ENCODE measurements around the gene PLIN1.

The PLIN1 gene

DNA sequence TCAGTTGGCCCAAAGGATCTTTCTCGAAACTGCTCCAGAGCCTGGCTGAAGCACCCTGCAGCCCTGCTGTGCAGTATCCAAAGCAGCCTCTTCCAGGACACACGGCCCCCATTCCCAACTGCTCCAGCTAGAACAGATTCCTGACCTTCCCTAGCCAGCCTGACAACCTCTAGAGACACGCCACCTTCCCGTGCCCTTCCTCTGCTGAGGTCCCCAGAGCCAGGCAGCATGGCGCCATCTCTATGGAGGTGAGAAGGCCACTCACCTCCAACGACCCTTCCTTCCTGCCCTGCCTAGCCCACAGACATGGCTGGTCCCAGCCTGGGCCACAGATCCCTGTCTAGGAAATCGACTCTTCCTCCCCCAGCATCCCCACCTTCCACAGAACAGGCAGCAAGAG lies 27.0 kb downstream of the PLIN1 start:
- no peak for DNase-seq

DNA sequence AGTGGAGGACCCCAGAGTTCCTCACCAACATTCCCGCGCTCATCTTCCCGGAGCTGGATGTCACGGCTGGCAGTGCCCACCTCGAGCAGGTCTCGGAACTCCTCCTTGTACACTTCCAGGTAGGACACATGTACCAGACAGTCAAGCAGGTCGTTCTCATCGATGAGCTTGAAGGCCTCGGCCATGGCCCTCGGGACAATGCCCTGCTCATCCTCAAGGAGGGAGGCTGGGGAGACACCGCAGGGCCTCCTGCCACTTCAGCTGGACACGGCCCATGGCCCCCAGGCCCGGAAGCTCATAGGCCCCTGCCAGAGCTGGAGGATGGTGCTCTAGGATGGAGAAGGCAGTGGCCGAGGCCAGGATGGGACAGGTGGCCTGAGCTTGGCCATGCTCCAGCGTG lies 29.5 kb downstream of the PLIN1 start:
- no peak for DNase-seq

DNA sequence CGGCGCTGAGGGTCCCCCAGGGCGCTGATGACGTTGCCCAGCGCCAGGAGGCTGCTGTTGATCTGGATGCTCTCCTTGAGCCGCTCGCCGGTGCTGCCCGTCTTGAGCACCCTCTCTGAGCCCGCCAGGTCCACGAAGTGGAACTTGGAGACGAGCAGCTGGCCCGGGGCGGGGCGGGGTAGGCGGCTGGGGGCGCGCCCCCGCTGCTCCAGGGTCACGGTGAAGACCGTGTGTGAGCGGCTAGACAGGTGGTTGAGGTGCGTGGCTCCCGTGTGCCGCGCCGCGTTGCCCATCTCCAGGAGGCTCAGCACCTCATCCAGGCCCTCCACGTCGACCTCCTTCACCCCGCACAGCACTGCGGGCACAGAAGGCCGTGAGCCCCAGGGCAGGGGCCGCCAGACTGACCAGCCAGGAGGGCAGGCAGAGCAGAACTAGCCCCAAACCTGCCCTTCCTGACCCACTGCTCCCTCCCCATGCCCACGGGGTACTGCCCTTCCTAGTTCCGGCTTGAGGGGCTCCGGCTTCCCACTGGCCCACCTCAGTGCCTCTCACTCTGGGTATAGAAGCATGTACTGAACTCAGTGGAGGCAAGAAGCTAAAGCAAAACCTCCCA lies 30.0 kb downstream of the PLIN1 start:
- no peak for DNase-seq

DNA sequence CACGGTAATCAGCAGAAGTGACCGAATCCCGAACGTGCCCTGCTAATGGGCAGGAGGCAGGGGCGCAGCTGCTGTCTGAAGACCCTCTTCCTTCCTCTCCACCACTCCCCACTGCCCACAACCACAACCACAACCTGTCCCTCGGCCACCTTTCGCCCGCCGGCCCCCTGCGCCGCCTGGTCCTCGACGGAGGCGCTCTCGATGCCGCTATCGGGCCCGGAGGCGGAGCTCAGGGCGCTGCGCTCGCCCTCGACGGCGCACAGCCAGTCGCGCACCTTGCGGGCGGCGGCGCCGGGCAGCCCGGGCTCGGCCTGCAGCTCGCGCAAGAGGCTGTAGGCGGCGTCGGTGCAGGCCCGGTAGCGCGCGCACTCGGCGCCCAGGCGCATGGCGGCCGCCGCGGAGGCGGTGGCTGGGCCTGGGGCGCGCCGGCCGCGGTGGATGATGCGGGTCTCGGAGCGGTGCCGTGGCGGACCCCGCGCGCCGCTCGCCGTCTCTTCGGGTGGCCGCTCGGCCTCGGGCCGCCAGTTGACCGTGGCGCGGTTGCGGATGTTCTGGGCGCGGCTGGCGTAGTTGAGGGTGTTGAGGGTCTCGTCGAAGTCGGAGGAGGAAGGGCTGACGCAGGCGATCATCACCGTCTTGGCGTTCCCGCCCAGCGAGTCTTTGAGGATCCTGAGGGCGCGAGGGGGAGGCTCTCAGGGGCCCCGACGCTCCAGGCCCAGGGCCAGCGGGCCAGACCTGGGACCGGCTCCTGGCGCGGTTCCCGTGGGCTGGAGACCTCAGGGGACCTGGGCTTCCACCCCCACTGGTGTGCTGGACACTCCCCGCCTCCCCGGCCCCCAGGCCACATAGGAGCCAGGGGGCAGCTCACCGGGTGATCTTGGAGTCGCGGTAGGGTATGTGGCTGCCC lies 30.8 kb downstream of the PLIN1 start:
- DNase-seq = no peak

DNA sequence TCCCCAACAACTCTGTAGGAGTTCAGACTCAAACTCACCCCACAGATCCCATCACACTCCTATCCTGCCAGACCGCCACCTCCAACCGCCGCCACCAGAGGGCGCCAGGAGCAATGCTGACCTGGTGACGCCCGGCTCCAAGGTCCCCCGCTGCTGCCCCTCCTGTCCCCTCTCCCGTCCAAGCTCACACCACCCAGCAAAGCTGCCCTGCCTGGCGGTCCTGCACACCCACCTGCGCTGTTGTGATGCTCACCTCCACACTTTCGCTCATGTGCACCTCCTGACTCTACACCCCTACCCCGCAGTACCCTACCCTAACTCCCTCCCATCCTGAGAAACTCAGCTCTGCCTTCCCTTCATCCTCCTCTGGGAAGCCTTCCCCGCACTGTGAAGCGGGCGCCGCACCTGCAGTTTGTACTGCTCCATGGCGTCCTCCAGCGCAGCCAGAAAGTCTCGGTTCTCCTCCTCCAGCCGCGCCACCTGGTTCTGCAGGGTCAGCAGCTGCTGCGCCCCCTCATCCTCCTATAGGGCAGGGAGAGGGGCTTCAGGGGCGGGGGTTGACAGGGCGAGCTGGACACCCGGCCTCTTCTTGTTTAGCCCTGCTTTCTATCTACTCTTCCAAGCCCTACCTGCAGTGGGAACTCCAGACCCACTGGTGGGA lies 31.8 kb downstream of the PLIN1 start:
- DNase-seq = peak; percentile 41

DNA sequence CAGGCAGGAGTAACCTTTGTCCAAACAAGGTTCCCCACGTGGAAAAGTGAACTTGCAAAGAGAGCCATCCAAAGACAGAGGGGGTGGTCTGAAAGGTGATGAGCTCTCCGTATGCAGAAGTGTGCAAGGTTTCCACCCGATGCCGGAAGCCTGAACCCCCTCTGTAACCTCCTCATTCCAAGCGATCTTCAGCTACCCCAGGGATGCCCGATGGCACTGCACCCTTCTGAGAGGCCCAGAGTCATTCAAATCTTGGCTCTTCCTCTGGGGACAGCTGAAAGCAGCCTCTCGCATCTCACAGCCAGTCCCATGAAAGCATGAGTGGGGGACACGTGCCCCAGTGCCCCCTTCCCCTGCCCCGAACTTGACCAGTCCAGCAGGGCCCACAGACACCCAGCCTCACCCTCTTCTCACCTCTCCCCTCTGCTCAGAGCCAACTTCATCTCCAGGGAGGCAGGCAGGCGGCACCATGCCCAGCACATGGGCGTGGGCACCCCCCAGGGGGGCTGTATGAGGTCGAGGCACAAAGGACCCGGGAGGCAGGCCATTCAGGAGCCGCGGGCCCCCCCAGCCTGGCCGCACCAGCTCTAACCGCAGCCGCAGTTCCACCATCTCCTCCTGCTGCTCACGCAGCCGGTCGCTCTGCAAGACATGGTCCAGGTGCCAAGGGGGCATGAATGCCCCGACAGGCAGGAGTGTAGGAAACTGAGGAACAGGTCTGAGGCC lies 32.6 kb downstream of the PLIN1 start:
- no peak for DNase-seq

DNA sequence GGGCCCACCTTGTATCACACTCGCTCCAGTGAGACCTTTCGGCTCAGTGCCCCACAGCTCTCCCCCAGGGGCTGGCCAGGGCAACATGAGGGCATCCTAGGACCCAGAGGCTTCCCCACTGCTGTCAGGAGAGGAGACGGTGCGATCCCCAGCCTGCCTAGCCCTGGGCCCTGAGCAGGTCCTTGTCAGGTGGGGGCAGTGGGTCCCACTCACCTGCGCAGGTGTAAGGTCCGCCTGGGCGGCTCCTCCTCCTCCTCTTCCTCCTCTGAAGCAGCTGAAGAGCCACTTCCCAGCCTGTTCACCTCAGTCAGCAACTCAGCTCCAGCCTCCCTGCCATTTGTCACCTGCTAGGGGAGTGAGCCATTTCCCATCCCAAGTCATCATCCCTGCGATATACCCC lies 33.5 kb downstream of the PLIN1 start:
- DNase-seq = no peak

DNA sequence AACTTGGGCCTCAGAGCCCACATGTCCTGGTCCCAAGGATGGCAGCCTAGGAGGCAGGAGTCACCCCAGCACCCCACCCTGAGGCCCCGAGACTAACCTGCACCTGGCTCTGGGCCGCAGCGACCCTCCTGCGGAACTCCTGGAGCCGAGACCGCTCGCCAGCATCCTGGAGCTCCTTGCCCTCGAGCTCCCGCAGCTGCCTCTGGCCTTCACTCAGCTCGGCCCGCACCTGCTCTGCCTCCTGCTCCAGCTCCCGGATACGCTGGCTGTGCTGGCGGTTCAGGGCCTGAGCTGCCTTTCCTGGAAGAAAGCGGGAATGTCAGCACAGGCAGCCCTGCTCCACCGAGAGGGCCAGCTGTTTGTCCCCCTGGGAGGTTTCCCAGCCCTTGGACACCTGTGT lies 37.1 kb downstream of the PLIN1 start:
- DNase-seq = no peak

DNA sequence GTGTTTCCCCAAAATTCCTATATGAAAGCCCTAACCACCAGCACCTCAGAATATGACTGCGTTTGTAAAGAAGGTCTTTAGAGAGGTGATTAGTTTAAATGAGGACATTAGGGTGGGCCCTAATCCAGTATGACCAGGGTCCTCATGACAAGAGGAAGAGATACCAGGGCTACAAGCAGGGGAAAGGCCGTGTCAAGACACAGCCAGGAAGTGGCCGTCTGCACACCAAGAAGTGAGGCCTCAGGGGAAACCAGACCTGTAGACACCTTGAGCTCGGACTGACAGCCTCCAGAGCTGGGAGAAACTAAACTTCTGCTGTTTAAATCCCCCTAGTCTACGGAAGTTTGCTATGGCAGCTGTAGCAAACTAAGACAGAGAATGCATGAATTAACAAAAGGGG lies 38.1 kb downstream of the PLIN1 start:
- no peak for DNase-seq

DNA sequence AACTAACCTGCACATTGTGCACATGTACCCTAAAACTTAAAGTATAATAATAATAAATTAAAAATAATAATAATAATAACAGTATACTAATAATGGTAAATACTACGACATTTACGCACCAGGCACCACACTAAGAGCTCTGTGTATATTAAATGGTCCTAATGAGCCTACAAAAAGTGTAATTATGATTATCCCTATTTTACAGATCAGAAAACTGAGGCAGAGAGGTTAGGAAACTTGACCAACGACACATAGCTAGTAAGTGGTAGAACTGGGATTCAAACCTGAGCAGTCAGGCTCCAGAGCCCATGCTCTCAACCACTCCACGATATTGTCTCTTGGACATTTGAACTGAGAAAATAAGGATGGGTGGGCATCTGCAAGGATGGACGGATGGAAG lies 38.9 kb downstream of the PLIN1 start:
- no peak for DNase-seq

DNA sequence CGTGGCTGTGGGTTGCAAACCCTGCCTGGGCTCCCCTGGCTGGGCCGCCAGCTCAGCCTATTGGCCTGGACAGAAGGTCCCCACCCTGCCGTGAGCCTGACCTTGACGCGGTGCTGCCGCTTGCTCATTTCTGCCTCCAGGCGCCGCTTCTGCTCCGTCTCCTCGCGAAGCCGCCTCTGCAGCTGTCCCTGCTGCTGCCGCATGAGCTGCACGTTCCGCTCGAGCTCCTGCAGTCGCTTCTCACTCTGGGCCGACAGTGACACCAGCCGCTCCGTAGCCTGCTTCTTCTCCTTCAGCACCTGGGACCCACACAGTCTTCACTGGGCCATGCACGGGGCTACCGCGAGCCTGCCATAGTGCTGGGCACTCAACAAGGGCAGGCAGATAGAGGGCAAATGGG lies 45.6 kb downstream of the PLIN1 start:
- no peak for DNase-seq

DNA sequence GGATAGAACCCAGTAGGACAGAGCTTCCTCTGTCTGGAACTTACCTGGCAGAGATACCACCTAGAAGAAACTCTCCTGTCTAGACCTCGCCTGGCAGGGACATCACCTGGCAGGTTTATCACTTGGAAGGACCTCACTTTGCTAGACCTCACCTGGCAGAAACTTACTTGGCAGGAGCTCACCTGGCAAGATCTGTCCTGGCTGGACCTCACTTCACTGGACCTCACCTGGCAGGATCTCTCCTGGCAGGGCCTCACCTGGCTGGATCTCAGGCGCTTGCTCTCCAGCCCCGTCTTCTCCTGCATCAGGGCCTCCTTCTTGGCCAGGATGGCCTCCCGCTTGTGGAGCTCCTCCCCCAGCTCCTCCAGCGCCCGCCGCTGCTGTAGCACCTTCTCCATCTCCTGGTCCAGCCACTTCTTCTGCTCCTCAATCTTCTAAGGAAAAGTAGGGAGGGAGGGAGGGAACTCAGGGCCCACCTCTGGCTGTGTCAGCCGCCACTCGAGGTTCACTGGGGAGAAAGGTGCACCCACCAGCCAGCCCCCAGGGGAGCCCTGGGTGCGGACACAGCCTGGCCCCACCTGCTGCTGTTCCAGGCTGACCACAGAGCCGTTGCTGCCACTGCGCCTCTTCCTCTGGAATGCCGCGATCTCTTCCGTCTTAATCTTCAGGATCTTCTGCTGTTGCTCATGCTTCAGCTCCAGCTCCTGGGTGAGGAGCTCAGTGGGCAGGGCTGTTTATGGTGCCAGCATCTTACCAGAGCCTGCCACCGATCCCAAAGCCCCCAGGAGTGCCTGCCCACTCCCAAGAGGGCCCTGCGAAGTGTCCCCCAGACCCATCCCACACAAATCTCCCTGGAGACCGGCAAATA lies 46.4 kb downstream of the PLIN1 start:
- DNase-seq = no peak

DNA sequence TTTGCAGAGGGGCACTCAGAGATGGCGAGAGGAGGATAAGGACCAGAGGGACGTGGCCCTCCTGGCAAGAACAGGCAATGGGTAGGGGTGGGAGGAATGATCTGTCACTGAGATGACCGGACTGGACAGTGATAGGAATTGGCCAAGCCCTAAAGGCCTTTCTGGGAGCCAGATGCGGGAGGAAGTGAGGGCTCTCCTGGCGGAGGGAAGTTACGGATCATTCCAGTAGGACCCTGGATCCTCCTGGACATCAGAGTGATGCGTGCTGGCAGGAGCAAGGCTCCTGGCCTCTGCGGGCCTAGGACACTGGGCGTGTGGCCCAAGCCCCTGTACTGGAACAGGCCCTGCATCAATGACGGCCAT lies 47.3 kb downstream of the PLIN1 start:
- no peak for DNase-seq

DNA sequence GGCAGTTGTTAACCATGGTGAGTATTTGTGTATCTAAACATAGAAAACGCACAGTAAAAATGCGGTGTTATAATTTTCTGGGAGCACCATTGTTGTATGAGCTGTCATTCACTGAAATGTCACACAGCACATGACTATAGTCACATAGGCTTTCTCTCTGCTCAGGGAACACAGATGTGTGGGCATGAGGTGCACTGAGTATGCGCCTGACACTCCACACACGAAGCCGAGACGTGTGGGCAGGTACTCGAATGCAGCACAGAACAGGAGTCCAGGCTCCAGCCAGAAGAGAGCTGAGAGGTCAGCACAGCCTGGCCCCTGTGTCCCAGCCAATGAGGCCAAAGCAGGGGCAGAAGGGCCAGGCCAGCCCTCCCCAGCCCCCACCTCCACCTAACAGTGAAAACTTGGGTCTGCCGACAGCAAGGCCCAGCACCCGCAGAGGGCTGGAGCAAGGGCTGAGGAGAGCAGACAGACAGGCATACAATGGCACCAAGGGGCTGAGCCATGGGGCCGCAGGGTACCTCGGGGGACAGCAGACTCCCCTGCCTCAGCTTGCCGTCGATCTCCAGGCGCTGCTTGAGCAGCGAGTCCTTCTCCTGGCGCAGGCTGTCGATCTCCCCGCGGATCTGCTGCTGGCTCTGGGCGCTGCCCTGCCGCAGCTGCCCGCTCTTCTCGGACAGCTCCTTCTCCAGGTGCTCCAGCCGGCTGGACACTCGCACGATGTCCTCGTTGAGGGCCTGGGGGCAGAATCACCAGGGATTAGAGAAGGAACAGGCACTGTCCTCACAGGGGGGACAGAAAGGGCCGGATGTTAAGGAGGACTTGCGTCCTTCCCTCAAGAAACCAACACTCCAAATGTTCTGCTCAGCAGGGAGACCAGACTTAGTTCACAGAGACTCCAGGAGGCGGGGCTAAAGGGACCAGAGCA lies 47.9 kb downstream of the PLIN1 start:
- DNase-seq = no peak

DNA sequence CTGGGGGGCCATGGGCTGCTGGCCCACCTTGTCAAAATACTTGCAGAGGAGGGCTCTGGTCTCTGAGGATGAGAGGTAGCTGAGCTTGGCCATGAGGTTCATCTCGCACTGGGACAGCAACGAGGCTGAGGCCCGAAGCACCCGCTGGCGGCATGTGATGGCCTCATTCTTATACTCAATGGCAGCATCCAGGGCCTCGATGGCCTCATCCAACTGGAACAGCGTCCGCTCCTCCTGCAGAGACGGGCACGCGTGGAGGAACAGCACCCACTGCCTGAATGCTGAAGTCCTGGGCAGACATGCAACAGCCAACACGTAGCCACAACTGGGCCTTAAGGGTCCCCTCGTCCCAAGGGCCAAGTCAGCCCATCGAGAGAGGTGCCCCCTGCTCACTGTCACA lies 48.9 kb downstream of the PLIN1 start:
- DNase-seq = no peak

DNA sequence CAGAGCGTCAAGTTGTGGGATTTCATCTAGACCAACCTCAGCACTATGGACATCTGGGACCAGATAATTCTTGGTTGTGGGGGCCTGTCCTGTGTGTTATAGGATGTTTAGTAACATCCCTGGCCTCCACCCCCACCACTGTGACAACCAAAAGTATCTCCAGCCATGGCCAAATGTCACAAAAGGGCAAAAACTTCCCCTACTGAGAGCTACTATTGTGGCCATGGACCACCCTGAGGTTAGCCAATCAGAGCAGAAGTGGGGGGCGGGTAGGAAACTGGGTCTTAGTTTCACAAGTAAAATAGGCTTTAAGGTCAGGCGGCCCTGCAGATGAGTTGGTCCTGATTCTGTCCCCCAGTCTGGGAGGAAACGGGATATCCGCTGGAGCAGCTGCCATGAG lies 49.3 kb downstream of the PLIN1 start:
- DNase-seq = no peak

DNA sequence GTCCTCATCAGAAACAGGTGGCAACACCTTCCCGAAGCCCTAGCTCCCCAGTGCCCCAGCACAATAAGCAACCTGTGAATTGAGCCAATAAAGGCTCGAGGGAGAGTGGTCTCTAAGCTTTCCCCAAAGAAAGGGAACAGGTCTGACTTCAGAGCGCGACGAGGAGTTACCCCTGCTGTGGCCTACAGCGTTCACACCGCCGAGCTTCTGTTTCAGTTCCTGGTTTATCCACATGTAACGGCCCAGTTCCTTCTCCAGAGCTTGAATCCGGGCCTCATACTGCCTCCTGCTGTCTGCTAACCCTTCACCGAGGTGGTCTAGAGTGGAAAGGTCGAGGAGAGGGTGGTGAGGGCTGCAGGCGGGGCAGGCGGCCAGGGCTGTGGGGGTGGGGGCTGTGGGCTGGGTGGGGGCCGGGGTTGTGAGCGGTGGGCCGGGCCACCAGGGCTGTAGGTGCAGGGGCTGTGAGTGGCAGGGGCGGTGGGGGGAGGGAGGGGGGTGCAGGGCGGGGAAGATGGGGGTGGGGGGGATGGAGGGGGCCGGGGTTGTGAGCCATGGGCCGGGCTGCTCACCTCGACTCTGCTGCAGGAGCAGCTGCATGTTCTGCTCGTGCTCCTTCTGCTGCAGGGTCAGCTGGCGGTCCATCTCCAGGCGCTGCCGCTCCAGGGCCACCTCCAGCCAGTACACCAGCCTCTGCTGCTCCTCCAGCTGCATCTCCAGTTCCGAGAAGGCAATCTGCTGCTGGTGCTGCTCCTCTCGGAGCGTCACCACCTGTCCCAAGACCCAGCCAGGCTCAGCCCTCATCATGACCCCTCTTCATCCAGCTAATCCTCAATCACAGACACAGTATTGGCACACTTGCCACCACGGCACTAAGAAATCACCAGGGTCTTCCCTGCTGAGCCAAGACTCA lies 50.1 kb downstream of the PLIN1 start:
- no peak for DNase-seq

DNA sequence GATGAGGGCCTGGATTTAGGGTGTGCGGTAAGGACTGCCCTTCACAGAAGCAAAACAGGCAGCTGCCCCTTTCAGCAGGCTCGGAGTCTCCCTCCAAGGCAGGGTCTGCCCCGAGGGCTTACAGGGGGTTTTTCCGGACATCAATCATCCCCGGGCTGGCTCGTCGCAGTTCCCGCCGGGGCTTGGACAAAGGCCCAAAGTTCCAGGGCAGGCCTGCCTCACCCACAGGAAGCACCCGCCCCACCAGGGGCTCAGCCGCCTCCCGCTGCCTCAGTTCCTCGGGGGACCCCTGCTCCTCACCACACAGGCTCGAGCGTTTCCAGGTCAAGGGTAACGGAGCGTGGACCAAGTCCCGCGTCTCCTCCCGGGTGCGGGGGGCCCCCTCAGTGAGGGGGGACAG lies 50.9 kb downstream of the PLIN1 start:
- DNase-seq = no peak

DNA sequence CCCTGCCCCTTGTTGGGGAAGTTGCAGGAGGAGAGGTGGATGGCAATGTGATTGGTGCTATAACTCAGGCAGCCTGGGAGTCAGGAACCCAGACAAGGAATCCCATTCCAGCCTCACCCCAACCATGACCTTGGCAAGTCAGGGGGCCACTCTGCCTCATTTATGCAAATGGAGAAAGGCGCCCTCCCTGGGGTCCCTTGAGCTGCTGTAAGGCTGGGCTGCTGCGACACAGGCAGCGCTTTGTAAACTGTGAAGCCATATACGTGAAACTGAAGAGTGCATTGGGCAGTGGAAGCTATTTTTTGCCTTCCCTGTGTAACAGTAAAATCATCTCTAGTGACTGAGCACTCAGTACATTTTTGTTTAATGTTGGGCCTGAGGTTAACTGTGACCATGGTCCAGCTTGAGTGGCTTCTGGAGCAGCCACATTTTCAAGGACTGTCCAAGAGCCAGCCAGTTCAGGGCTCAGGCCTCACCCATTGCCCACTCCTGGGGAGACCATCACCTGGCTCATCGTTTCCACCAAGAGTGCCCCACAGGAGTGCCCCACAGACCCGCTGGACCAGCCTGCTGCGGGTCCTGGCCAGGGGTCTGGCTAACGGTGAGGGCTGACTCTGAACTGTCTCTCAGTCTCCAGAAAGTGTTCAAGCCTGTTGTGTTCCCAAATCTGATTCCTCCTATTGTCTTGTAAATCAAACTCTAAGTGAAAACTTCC lies 51.8 kb downstream of the PLIN1 start:
- no peak for DNase-seq

DNA sequence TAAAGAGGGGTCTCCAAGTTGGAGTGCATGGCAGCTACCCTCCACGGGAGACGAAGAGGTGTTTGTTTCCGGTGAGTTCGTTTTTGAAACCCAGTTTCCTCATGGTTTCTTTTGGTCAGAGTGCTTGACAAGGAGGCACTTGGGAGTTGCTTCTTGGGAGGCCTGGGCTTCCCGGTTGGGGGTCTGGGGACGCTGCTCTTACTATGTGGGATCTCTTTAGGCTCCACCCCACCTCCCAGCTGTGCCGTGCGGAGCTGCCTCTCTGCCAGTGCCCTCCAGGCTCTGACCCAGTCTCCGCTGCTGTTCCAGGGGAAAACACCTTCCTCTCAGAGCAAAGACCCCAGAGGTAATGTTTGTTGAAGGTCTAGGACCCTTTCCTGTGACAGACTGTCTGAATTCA lies 53.5 kb downstream of the PLIN1 start:
- no peak for DNase-seq
